BLaER1 (cell line): ENCODE data around the gene ADCY4.

Experiments used
- H3K27ac ChIP-seq: shearing (Covaris generic); formaldehyde crosslinking; 2 replicates; pipeline ENCODE4 v1.8.1; 2022
- H3K27me3 ChIP-seq: shearing (Covaris generic); formaldehyde crosslinking; 2 replicates; pipeline ENCODE4 v1.8.1; 2022
- H3K36me3 ChIP-seq: shearing (Covaris generic); formaldehyde crosslinking; 2 replicates; pipeline ENCODE4 v1.8.1; 2022
- H3K4me1 ChIP-seq: shearing (Covaris generic); formaldehyde crosslinking; 2 replicates; pipeline ENCODE4 v1.8.1; 2022
- H3K4me2 ChIP-seq: shearing (Covaris generic); formaldehyde crosslinking; 2 replicates; pipeline ENCODE4 v1.8.1; 2022
- H3K4me3 ChIP-seq: shearing (Covaris generic); formaldehyde crosslinking; 2 replicates; pipeline ENCODE4 v1.8.1; 2022
- H3K9ac ChIP-seq: shearing (Covaris generic); formaldehyde crosslinking; 2 replicates; pipeline ENCODE4 v1.8.1; 2022
- H3K9me3 ChIP-seq: shearing (Covaris generic); formaldehyde crosslinking; 2 replicates; pipeline ENCODE4 v1.8.1; 2022
- H4K20me1 ChIP-seq: shearing (Covaris generic); formaldehyde crosslinking; 2 replicates; pipeline ENCODE4 v1.8.1; 2022
- Cebpa-rat ChIP-seq: shearing (Covaris generic); IDR thresholded peaks from 2 replicates; pipeline ENCODE4 v1.8.1; 2022

ADCY4 gene

DNA sequence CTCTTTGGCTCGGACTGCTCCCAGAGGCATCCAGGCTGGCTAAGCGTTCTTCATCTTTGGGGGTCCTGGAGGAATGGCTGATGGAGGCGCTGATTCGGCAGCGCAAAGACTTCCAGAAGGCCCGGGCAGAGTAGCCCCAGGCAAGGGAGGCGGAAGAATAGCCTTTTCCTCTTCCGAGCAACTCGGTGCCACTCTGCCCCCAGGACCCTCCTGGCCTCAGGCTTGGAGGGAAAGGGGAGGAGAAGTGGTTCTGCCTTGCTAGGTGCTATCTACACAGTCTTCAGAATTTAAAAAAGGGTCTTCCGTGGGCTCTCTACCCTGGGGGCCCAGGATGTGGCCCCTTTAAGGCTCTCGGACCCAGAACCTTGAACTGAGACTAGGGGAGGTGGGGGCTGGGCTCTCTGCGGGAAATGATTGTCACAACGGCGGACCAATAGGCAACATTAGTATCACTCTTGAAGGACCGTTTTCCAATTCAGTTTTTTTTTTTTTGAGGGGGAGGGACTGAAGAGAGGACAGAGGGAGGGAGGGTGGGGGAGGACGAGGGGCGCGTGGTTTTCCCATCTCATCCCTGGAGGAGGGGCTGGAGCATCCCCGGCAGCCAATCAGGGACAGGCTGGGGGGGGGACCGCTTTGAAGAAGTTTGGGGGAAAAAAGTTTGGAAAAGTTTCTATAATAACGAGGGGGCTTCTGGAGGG, 32.8 kb upstream of the ADCY4 start, which contains the start of gene NFATC4:
Gene NFATC4 (plus strand): TSS at position 671 of the 698 bp plus-strand sequence. CDS start 157 bp downstream, outside the sequence.
- H3K27ac ChIP-seq, result peak within 1 kb of the TSS; percentile 99

DNA sequence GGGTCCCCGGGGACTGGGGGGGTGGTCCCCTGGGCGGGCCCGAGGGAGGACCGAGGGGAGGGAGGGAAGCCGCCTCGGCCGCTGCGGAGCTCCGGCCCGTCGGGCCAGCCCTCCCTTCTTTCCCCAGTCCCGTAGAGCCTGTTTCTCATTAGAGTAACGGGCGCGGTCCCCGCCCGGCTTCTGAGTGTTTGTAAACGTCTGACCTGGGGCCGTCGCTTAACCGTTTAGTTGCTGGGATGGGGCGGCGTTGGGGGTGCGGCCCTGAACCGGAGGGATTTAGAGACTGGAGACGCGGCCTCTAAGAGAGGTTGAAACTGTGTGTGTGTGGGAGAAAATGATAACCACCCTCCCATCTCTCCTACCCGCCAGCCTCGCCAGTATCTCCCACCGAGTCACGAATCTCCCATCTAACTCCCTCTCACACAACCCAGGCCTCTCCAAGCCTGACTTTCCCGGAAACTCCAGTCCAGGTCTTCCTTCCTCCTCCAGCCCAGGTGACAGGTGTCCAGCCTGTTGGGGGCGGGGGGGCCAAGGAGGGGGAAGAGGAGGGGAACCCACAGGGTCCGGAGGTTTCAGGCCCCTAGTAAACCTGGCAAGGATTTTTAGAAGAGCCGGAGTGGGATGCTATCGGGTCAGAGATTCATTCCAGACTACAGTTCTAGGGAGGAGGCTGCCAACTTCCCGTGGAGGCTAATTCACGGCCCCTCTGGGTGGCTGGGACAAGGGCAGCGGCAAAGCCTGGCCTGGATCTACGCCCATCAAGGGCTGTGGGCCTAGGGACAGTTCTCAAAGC, 32.0 kb upstream of the ADCY4 start:
- H3K9ac ChIP-seq, result peak overlapping the region; percentile 89
- peak overlapping the region; percentile 99 for H3K27ac ChIP-seq

More for the DNA sequence above, 32.8 kb upstream of the ADCY4 start, which contains the start of gene NFATC4:
- H4K20me1 ChIP-seq, result peaks cover 14% of the 10 kb centered on the region; the same call in 1 of the 2 replicates
- TF ChIP-seq Cebpa-rat, result no peak
- H3K4me2 ChIP-seq, result peak within 1 kb of the TSS; percentile 99
- peak within 1 kb of the TSS; percentile 92 for H3K4me3 ChIP-seq
- H3K36me3 ChIP-seq, result peaks cover 28% of the 10 kb centered on the region
- peaks cover 2% of the 10 kb centered on the region; the same call in 1 of the 2 replicates for H3K9me3 ChIP-seq
- H3K27me3 ChIP-seq, result no peaks in the 10 kb centered on the region
- peak within 1 kb of the TSS; percentile 90 for H3K9ac ChIP-seq
- peaks cover 51% of the 10 kb centered on the region for H3K4me1 ChIP-seq

DNA sequence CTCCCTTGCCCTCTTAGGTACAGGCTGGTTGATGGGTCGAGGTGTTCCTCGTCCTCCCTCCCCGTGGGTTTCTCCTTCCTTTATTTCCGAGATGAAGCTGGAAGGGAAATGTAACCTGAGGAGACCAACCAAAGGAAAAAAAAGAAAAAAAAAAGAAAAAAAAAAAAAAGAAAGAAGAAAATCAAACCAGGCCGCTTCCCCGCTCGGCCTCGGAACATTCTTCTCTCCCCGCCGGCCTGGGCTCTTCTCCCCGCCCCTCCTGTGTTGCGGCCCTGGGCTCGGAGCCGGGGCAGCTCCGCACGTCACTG, 31.5 kb upstream of the ADCY4 start:
- Histone ChIP-seq H3K9ac (peak overlapping the region; percentile 89), H3K4me2 (peak overlapping the region; percentile 99), H3K9me3 (no peaks in the 10 kb centered on the region), H3K4me3 (peak overlapping the region; percentile 92), H3K27me3 (no peaks in the 10 kb centered on the region), H3K27ac (peak overlapping the region; percentile 99), H3K4me1 (peaks cover 40% of the 10 kb centered on the region), H3K36me3 (peaks cover 16% of the 10 kb centered on the region), H4K20me1 (peaks cover 10% of the 10 kb centered on the region; the same call in 1 of the 2 replicates)
- TF ChIP-seq Cebpa-rat, result no peak

More for the DNA sequence above, 32.0 kb upstream of the ADCY4 start:
- Histone ChIP-seq H4K20me1 (peaks cover 14% of the 10 kb centered on the region; the same call in 1 of the 2 replicates), H3K9me3 (no peaks in the 10 kb centered on the region), H3K4me2 (peak overlapping the region; percentile 99), H3K4me3 (peak overlapping the region; percentile 92), H3K4me1 (peaks cover 46% of the 10 kb centered on the region), H3K27me3 (no peaks in the 10 kb centered on the region), H3K36me3 (peaks cover 21% of the 10 kb centered on the region)
- no peak for TF ChIP-seq Cebpa-rat

DNA sequence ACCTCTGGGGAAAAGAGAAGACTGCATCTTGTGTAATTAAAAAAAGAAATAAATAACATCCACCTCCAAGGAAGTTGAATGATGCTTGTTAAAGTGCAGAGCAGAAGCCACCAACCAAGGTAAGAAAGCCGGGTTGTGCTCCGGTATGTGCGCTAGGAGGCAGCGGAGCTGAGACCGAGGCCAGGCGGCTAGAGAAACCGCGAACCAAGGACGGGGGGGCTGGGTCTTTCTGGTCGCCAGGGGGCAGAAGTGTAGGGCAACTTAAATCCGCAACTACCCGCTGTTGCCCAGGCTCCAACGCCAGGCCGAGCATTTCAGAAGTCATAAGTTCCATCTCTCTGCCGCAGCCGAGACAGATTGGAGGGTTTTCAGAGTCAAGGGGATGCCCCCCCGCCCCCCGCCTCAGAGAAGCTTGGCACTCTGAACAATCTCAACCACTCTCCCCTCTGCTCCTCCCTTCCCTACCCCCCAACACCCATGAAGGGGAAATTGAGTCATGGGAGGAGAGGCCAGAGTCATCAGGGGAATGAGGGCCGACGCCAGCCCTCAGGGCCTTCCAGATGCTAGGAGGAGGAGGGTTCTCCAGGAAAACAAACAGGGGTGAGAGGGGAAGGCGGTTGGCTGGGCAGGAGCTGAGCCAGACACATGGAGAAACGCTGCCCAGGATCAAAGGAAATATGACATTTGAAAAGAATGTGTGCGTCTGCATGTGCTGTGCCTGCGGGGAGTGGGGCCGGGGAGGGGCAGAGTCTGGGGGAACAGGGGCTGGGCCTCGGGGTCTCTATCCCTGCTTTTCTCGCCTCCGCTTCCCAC, 30.9 kb upstream of the ADCY4 start:
- peaks cover 11% of the 10 kb centered on the region for H3K36me3 ChIP-seq
- no peaks in the 10 kb centered on the region for H3K27me3 ChIP-seq
- H3K9me3 ChIP-seq, result no peaks in the 10 kb centered on the region
- H3K27ac ChIP-seq, result peak overlapping the region; percentile 99
- peaks cover 6% of the 10 kb centered on the region; the same call in 1 of the 2 replicates for H4K20me1 ChIP-seq
- peak overlapping the region; percentile 89 for H3K9ac ChIP-seq
- H3K4me1 ChIP-seq, result peaks cover 34% of the 10 kb centered on the region
- H3K4me2 ChIP-seq, result peak overlapping the region; percentile 99
- peak overlapping the region; percentile 92 for H3K4me3 ChIP-seq
- TF ChIP-seq Cebpa-rat, result no peak

DNA sequence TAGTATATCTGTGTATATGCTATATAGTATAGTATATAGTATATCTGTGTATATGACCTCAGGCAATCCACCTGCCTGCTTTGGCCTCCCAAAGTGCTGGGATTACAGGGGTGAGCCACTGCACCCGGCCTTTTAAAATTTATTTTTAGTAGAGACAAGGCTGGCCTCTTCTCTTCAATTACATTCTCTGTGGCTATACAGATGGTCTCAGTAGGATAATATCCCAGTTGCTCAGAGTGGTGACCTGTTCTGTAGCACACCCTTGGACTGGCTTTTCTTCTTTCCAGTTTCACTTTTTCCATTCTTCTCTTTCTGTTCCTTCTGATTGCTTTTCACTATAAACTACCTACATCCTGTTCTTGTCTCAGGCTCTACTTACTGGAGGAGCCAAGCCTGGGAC, 30.0 kb upstream of the ADCY4 start:
- Histone ChIP-seq H3K4me2 (peak overlapping the region; percentile 99), H4K20me1 (peaks cover 1% of the 10 kb centered on the region; the same call in 1 of the 2 replicates), H3K4me1 (peaks cover 25% of the 10 kb centered on the region), H3K9me3 (no peaks in the 10 kb centered on the region), H3K27ac (no peak overlapping the region), H3K27me3 (no peaks in the 10 kb centered on the region), H3K9ac (no peak overlapping the region), H3K4me3 (no peak overlapping the region), H3K36me3 (peaks cover 1% of the 10 kb centered on the region)
- TF ChIP-seq Cebpa-rat, result no peak

DNA sequence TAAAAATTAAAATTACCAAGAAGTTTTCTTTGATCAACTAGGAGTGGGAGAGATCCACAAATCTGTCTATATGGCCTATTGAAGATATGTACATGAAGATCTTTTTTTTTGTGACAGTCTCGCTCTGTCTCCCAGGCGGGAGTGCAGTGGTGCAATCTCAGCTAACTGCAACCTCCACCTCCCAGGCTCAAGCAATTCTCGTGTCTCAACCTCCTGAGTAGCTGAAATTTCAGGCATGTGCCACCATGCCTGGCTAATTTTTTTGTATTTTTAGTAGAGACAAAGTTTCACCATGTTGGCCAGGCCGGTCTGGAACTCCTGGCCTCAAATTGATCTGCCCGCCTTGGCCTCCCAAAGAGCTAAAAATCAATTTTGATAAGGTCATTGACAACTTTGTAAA, 28.5 kb upstream of the ADCY4 start:
- Histone ChIP-seq H3K27ac (no peak overlapping the region), H3K9ac (no peak overlapping the region), H3K4me2 (no peak overlapping the region), H4K20me1 (no peaks in the 10 kb centered on the region), H3K4me1 (peaks cover 14% of the 10 kb centered on the region), H3K9me3 (no peaks in the 10 kb centered on the region), H3K4me3 (no peak overlapping the region), H3K27me3 (no peaks in the 10 kb centered on the region), H3K36me3 (no peaks in the 10 kb centered on the region)
- no peak for TF ChIP-seq Cebpa-rat

DNA sequence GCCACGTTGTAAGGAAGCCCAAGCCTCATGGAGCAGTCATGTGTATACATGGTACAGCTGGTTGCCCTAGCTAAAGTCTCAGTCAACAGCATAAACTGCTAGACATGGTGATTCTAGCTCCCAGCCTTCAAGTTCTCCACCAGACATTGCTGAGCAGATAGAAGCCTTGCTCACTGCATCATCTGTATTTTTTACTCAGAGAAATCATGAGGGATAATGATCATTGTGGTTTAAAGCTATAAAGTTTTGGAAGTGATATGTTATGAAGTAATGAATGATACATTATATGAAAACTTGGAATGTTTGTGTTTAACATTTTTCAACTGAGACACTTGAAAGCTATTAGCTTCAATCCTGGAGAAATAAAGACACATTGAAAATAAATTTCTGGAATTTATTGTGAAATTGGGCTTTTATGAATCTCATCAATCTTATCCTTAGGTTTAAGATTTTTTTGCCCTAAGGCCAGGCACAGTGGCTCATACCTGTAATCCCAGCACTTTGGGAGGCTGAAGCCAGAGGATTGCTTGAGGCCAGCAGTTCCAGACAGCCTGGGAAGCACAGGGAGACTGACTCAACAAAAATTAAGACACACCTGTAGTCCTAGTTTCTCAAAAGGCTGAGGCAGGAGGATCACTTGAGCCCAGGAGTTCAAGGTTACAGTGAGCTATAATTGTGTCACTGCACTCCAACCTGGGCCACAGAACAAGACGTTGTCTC, 27.5 kb upstream of the ADCY4 start:
- Histone ChIP-seq H3K27ac (no peak overlapping the region), H3K4me2 (no peak overlapping the region), H4K20me1 (no peaks in the 10 kb centered on the region), H3K27me3 (no peaks in the 10 kb centered on the region), H3K4me1 (peaks cover 14% of the 10 kb centered on the region), H3K9me3 (no peaks in the 10 kb centered on the region), H3K9ac (no peak overlapping the region), H3K36me3 (no peaks in the 10 kb centered on the region), H3K4me3 (no peak overlapping the region)
- no peak for TF ChIP-seq Cebpa-rat

DNA sequence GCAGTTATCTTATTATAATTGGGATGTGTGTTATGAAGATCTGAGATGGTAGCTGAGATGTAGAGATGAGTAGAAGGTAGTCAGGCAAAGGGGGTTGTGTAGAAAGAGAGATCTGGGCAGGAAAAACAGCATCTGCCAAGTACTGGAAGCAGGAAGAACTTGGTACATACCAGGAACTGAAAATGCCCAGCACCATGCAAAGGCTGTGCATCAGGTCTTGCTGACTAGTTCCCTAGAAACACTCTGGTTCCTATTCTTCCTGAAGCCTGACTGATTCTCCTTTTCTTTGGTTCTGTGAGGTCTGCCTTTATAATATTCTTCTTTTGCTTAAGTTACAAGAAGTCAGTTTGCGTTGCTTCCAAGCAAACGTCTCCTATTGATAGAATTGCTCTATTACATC, 26.5 kb upstream of the ADCY4 start:
- Histone ChIP-seq H3K4me1 (peaks cover 14% of the 10 kb centered on the region), H3K27ac (no peak overlapping the region), H3K4me3 (no peak overlapping the region), H3K9me3 (no peaks in the 10 kb centered on the region), H3K9ac (no peak overlapping the region), H3K36me3 (no peaks in the 10 kb centered on the region), H3K4me2 (no peak overlapping the region), H4K20me1 (no peaks in the 10 kb centered on the region), H3K27me3 (no peaks in the 10 kb centered on the region)
- no peak for TF ChIP-seq Cebpa-rat

DNA sequence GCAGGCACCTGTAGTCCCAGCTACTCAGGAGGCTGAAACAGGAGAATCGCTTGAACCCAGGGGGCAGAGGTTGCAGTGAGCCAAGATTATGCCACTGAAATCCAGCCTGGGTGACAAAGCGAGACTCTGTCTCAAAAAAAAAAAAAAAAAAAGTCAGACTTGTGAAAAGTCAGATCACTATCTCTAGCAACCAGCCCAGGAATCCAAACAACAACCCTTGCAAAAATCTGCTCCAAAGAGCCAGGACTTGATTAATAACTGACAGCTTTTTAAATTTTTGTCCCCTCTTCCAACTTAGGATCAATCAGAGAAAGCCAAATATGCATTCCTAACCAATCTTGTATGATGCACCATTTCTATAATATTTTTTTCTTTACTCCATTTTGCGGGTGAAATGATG, 25.4 kb upstream of the ADCY4 start:
- Histone ChIP-seq H3K4me1 (peaks cover 5% of the 10 kb centered on the region), H4K20me1 (no peaks in the 10 kb centered on the region), H3K4me2 (no peak overlapping the region), H3K36me3 (no peaks in the 10 kb centered on the region), H3K9ac (no peak overlapping the region), H3K27ac (no peak overlapping the region), H3K27me3 (no peaks in the 10 kb centered on the region), H3K9me3 (no peaks in the 10 kb centered on the region), H3K4me3 (no peak overlapping the region)
- TF ChIP-seq Cebpa-rat, result no peak
